ENCODE measurements around the gene MCEE. TPM values are rescaled to one million over a fixed set of nuclear protein-coding genes. Genes with fewer than 3 reads are reported as not detected.
"Not testable (repeated sequence)": the region's sequence is repeated elsewhere in the genome, so short reads cannot be mapped to it uniquely, and the experiment has no call there.

The MCEE gene
- total RNA-seq, 1 experiment from 2014 or later, result 11.8 TPM

GRCh38 chr2:71085325-71086003 lies 44.6 kb downstream of the MCEE start:
- CTCF ChIA-PET; intact Hi-C loops (cut with micrococcal nuclease; ENCODE audit: unreplicated experiment); BruUV-seq (replicated peaks); DNase-seq (ENCODE audit: low spot score); H3K4me3 ChIP-seq (ENCODE audit: low read depth, low read length, poor library complexity, severe bottlenecking); H3K4me1 ChIP-seq (ENCODE audit: insufficient read depth, low read length, poor library complexity, severe bottlenecking); POLR2A ChIA-PET (ENCODE audit: low non-redundant PET); H3K9me3 ChIP-seq (ENCODE audit: low read depth, low read length, poor library complexity, severe bottlenecking); H3K27me3 ChIP-seq (replicated peaks; ENCODE audit: insufficient read depth, low read depth, low read length, poor library complexity); H3K36me3 ChIP-seq (ENCODE audit: insufficient read depth, low read length, poor library complexity, severe bottlenecking); H3K27ac ChIP-seq (ENCODE audit: low read depth, low read length, poor library complexity, severe bottlenecking): not testable (repeated sequence)

DNA sequence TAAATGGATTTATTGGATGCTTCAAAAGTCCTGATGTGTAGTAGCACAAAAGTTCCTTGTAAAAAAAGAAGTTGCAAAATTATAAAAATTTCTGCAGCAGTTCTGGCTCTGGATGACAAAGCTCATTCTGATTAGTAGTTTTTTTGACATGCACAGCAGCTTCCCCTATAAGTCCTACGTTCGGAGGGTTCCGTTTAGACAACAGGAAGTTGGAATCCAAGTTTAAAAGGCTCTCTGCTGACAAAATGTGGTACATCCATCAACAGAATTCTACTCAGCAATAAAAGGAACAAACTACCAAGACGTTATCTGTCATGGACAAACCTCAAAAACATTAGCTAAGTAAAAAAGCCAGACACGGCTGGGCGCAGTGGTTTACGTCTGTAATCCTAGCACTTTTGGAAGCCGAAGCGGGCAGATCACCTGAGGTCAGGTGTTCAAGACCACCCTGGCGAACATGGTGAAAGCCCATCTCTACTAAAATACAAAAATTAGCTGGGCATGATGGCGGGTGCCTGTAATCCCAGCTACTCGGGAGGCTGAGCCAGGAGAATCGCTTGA lies 46.2 kb downstream of the MCEE start:
- H3K4me1 ChIP-seq (ENCODE audit: insufficient read depth, low read length, poor library complexity, severe bottlenecking); H3K36me3 ChIP-seq (ENCODE audit: insufficient read depth, low read length, poor library complexity, severe bottlenecking); POLR2A ChIA-PET (ENCODE audit: low non-redundant PET); BruUV-seq (replicated peaks); intact Hi-C loops (cut with micrococcal nuclease; ENCODE audit: unreplicated experiment); H3K4me3 ChIP-seq (ENCODE audit: low read depth, low read length, poor library complexity, severe bottlenecking); H3K9me3 ChIP-seq (ENCODE audit: low read depth, low read length, poor library complexity, severe bottlenecking); H3K27me3 ChIP-seq (replicated peaks; ENCODE audit: insufficient read depth, low read depth, low read length, poor library complexity); DNase-seq (ENCODE audit: low spot score); H3K27ac ChIP-seq (ENCODE audit: low read depth, low read length, poor library complexity, severe bottlenecking); CTCF ChIA-PET: not testable (repeated sequence)

- H3K27ac ChIP-seq (ENCODE audit: low read depth, low read length, poor library complexity, severe bottlenecking); H3K36me3 ChIP-seq (ENCODE audit: insufficient read depth, low read length, poor library complexity, severe bottlenecking); H3K9me3 ChIP-seq (ENCODE audit: low read depth, low read length, poor library complexity, severe bottlenecking); DNase-seq (ENCODE audit: low spot score); POLR2A ChIA-PET (ENCODE audit: low non-redundant PET); BruUV-seq (replicated peaks); H3K4me1 ChIP-seq (ENCODE audit: insufficient read depth, low read length, poor library complexity, severe bottlenecking); intact Hi-C loops (cut with micrococcal nuclease; ENCODE audit: unreplicated experiment); CTCF ChIA-PET; H3K27me3 ChIP-seq (replicated peaks; ENCODE audit: insufficient read depth, low read depth, low read length, poor library complexity); H3K4me3 ChIP-seq (ENCODE audit: low read depth, low read length, poor library complexity, severe bottlenecking): not testable (repeated sequence)
Observed at GRCh38 chr2:71083297-71083696, 46.7 kb downstream of the MCEE start.

- CTCF ChIA-PET, result no interaction called here
- intact Hi-C loops (cut with micrococcal nuclease; ENCODE audit: unreplicated experiment), result no loop called here
- Histone ChIP-seq H3K27ac (ENCODE audit: low read depth, low read length, poor library complexity, severe bottlenecking) (no peak overlapping the region), H3K27me3 (replicated peaks; ENCODE audit: insufficient read depth, low read depth, low read length, poor library complexity) (no peaks in the 10 kb centered on the region), H3K4me1 (ENCODE audit: insufficient read depth, low read length, poor library complexity, severe bottlenecking) (no peaks in the 10 kb centered on the region), H3K36me3 (ENCODE audit: insufficient read depth, low read length, poor library complexity, severe bottlenecking) (peaks cover 7% of the 10 kb centered on the region), H3K4me3 (ENCODE audit: low read depth, low read length, poor library complexity, severe bottlenecking) (no peak overlapping the region), H3K9me3 (ENCODE audit: low read depth, low read length, poor library complexity, severe bottlenecking) (no peaks in the 10 kb centered on the region)
- no peak for DNase-seq (ENCODE audit: low spot score)
- TF ChIP-seq EZH2 (IDR thresholded peaks at IDR 0.05; ENCODE audit: borderline replicate concordance, low read depth, low read length, poor library complexity, severe bottlenecking), result no peak
- TF ChIP-seq, protein P1, sequence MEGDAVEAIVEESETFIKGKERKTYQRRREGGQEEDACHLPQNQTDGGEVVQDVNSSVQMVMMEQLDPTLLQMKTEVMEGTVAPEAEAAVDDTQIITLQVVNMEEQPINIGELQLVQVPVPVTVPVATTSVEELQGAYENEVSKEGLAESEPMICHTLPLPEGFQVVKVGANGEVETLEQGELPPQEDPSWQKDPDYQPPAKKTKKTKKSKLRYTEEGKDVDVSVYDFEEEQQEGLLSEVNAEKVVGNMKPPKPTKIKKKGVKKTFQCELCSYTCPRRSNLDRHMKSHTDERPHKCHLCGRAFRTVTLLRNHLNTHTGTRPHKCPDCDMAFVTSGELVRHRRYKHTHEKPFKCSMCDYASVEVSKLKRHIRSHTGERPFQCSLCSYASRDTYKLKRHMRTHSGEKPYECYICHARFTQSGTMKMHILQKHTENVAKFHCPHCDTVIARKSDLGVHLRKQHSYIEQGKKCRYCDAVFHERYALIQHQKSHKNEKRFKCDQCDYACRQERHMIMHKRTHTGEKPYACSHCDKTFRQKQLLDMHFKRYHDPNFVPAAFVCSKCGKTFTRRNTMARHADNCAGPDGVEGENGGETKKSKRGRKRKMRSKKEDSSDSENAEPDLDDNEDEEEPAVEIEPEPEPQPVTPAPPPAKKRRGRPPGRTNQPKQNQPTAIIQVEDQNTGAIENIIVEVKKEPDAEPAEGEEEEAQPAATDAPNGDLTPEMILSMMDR (conservative IDR thresholded peaks at IDR 0.05; ENCODE audit: low read depth, low read length), result no peak
- no TSS peak for BruUV-seq (replicated peaks)
- POLR2A ChIA-PET (ENCODE audit: low non-redundant PET), result no interaction called here
Observed at GRCh38 chr2:71082402-71083252, 47.4 kb downstream of the MCEE start.
